A673 (cell line): ENCODE measurements around the gene AR. TPM values are rescaled to one million over a fixed set of nuclear protein-coding genes. Genes with fewer than 3 reads are reported as not detected.

Source experiments
- BruUV-seq: library from RNA; stranded (reverse); fragments of 400-500 nt; replicated peaks from 2 replicates; lab custom pipeline; 2021; lab: Mats Ljungman, UMichigan
- CTCF ChIA-PET: fragments of 300-600 bp; sonication (Branson Sonifier 250); formaldehyde crosslinking; loops from one replicate; lab custom pipeline; 2022; ENCODE audit warnings: antibody characterized with exemption; lab: Charles Lee
- POLR2A ChIA-PET: fragments of 300-600 bp; sonication (Branson Sonifier 250); formaldehyde crosslinking; loops from one replicate; lab custom pipeline; 2022; ENCODE audit warnings: antibody characterized with exemption; ENCODE audit not compliant: low non-redundant PET; lab: Charles Lee
- DNase-seq: peaks from one replicate; pipeline ENCODE4 v3.0.0-alpha.2; 2015; ENCODE audit warnings: low spot score
- H3K27ac ChIP-seq: fragments of 200-600 bp; sonication (generic); 2 replicates; pipeline ENCODE4 v1.5.1; 2016; ENCODE audit warnings: mixed run types, low read depth, mild to moderate bottlenecking, mixed read lengths, antibody characterized with exemption, low read length; ENCODE audit not compliant: poor library complexity, severe bottlenecking
- H3K27me3 ChIP-seq: fragments of 200-600 bp; sonication (generic); replicated peaks from 2 replicates; pipeline ENCODE4 v1.6.1; 2017; ENCODE audit warnings: mixed run types, low read depth, mild to moderate bottlenecking, mixed read lengths, antibody characterized with exemption, low read length; ENCODE audit not compliant: insufficient read depth, poor library complexity
- H3K36me3 ChIP-seq: fragments of 200-600 bp; sonication (generic); 2 replicates; pipeline ENCODE4 v1.6.1; 2016; ENCODE audit warnings: mixed run types, mild to moderate bottlenecking, mixed read lengths, antibody characterized with exemption, low read length; ENCODE audit not compliant: insufficient read depth, poor library complexity, severe bottlenecking
- H3K4me1 ChIP-seq: fragments of 200-600 bp; sonication (generic); 2 replicates; pipeline ENCODE4 v1.6.1; 2017; ENCODE audit warnings: mixed run types, mild to moderate bottlenecking, mixed read lengths, antibody characterized with exemption, low read length; ENCODE audit not compliant: insufficient read depth, poor library complexity, severe bottlenecking
- H3K4me3 ChIP-seq: fragments of 200-600 bp; sonication (generic); 2 replicates; pipeline ENCODE4 v1.5.1; 2016; ENCODE audit warnings: low read depth, mixed run types, mild to moderate bottlenecking, mixed read lengths, low read length; ENCODE audit not compliant: poor library complexity, severe bottlenecking
- H3K9me3 ChIP-seq: fragments of 200-600 bp; sonication (generic); 2 replicates; pipeline ENCODE4 v1.6.1; 2016; ENCODE audit warnings: mixed run types, low read depth, mild to moderate bottlenecking, mixed read lengths, antibody characterized with exemption, low read length; ENCODE audit not compliant: poor library complexity, severe bottlenecking
- EZH2 ChIP-seq: fragments of 200-600 bp; sonication (generic); IDR thresholded peaks from 2 replicates; pipeline ENCODE4 v1.6.1; 2017; ENCODE audit warnings: borderline replicate concordance, low read depth, mild to moderate bottlenecking, mixed read lengths, antibody characterized with exemption, low read length; ENCODE audit not compliant: poor library complexity, severe bottlenecking
- intact Hi-C: fragments of 100-400 bp; cut with micrococcal nuclease; formaldehyde crosslinking; loops from one replicate; pipeline ENCODE4 v1.10.0; 2022; ENCODE audit not compliant: unreplicated experiment
- total RNA-seq: library from RNA; stranded (reverse); gene quantifications from 2 replicates; pipeline ENCODE4 v1.2.3, GENCODE V29; 2021
- TF ChIP-seq, protein P1 (sequence below): fragments of 300-800, 200-600 bp; sonication (generic); conservative IDR thresholded peaks from 2 replicates; pipeline ENCODE4 v1.5.1; 2017; ENCODE audit warnings: low read depth, mild to moderate bottlenecking, antibody characterized with exemption, low read length, moderate library complexity, mixed read lengths

AR gene
- total RNA-seq, 1 experiment from 2014 or later, result 0.11 TPM

DNA sequence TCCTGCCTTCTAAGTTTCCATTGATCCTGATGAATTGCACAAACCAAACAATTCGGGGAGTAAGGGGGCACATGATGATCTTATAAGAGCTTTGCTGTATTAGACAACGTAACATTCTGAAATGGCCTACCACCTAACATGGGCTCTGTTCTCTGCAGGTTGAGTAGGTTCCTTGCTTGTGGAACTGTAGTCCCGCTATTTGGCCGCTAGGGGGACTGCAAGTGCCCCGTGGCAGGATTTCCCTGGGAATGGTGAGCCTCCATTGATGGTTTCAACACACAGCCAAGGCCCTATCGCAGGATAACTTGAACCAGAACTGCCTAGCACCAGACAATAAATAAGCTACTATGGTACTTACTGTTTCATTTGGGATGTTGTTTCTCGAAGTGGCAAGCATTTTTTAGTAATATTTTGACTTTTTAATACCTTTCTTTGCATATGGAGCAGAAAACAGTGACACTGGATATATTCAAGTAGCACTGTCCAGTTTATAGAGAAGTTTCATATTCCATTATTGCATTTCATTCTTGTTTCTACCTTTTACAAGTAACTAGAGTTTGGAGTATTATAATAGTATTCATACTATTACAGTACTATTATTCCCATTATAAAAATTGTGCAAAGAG, 11.9 kb downstream of the AR start:
- H3K9me3 ChIP-seq, result no peaks in the 10 kb centered on the region
- H3K4me3 ChIP-seq, result no peak overlapping the region
- H3K4me1 ChIP-seq, result no peaks in the 10 kb centered on the region
- ChIA-PET POLR2A (no interaction called here), CTCF (no interaction called here)
- peak; percentile 52 for DNase-seq
- no peak overlapping the region for H3K27ac ChIP-seq
- H3K36me3 ChIP-seq, result no peaks in the 10 kb centered on the region
- TF ChIP-seq, protein P1, sequence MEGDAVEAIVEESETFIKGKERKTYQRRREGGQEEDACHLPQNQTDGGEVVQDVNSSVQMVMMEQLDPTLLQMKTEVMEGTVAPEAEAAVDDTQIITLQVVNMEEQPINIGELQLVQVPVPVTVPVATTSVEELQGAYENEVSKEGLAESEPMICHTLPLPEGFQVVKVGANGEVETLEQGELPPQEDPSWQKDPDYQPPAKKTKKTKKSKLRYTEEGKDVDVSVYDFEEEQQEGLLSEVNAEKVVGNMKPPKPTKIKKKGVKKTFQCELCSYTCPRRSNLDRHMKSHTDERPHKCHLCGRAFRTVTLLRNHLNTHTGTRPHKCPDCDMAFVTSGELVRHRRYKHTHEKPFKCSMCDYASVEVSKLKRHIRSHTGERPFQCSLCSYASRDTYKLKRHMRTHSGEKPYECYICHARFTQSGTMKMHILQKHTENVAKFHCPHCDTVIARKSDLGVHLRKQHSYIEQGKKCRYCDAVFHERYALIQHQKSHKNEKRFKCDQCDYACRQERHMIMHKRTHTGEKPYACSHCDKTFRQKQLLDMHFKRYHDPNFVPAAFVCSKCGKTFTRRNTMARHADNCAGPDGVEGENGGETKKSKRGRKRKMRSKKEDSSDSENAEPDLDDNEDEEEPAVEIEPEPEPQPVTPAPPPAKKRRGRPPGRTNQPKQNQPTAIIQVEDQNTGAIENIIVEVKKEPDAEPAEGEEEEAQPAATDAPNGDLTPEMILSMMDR, result peak; percentile 78
- no peak for TF ChIP-seq EZH2
- intact Hi-C loops, result no loop called here
- no TSS peak for BruUV-seq
- no peaks in the 10 kb centered on the region for H3K27me3 ChIP-seq

DNA sequence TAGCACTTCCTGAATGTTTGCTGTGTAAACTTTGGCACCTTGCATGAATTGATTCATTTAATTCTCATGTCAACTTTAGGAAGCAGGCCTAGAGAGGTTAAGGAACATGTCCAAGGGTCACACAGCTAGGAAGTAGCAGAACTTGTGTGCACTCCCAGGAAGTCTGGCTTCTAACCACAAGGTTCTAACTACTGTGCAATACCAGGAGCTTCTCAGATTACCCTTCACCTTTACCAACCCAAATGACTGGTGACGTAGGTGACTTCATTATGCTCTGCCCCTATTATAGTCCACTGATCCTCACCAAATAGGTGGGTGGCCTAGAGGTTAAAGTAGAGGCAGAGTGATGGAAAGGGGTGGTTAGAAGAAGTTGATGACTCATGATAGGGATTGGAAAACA, 14.4 kb downstream of the AR start:
- CTCF ChIA-PET, result no interaction called here
- intact Hi-C loops, result no loop called here
- TF ChIP-seq, protein P1, result no peak
- TF ChIP-seq EZH2, result no peak
- no peak overlapping the region for H3K27ac ChIP-seq
- BruUV-seq, result no TSS peak
- H3K4me1 ChIP-seq, result no peaks in the 10 kb centered on the region
- H3K36me3 ChIP-seq, result no peaks in the 10 kb centered on the region
- no peaks in the 10 kb centered on the region for H3K9me3 ChIP-seq
- POLR2A ChIA-PET, result no interaction called here
- H3K27me3 ChIP-seq, result no peaks in the 10 kb centered on the region
- no peak for DNase-seq
- no peak overlapping the region for H3K4me3 ChIP-seq

DNA sequence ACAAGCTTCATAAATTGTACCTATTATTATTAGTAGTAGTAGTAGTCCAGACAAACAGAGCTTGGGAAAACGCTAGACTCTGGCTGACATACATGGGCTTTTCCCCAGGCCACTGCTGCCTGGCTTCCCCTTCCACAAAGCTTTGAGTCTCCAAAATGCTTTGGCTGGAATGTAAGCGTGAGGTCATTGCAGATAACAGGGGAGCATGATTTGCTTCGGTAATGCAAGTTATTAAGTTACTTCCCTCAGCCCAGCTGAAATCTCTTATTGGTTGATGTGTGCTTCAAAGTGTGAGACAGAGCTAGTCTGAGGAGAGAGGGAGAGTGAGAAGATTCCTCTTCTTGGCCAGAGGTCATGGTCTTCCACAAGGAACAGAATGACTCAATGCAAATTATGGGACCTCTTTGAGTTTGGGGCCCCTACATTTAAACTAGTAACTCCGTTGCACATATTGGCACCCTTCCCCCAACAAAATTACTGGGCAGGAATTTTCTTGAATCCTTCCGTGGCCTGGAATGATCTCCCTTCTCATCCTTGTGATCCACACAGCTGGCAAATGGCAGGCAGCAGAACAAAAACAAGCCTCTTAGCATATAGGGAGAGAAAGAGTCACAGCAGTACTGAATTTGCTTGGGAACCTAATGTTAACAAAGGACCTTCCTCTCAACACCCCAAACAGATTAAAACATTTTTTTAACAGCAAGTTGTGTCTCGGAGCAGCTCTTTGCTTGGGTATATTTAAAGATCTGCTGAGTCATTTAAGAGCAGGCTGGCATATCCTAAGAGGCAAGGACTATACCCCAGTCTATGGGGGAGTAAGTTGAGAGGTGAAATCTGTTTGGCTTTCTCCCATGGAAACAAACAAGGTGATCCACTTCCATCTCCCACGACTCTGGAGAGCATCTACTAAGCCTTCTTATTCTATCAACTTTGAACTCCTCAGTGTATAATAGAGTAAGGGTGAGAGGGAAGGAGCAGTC, 19.9 kb downstream of the AR start:
- intact Hi-C loops, result no loop called here
- Histone ChIP-seq H3K9me3 (no peaks in the 10 kb centered on the region), H3K4me1 (no peaks in the 10 kb centered on the region), H3K4me3 (no peak overlapping the region), H3K27me3 (no peaks in the 10 kb centered on the region), H3K36me3 (no peaks in the 10 kb centered on the region), H3K27ac (no peak overlapping the region)
- no peak for DNase-seq
- TF ChIP-seq EZH2, result no peak
- TF ChIP-seq, protein P1, result no peak
- POLR2A ChIA-PET, result no interaction called here
- CTCF ChIA-PET, result no interaction called here
- BruUV-seq, result no TSS peak
